Astrocyte of the cerebellum (primary cell): ENCODE data around the gene ZNF200.
"Not testable (repeated sequence)": the region's sequence is repeated elsewhere in the genome, so short reads cannot be mapped to it uniquely, and the experiment has no call there.

Experiments
- DNase-seq: peaks from one replicate; pipeline ENCODE4 v3.0.0-alpha.2; 2011; ENCODE audit warnings: low read depth
- H3K4me3 ChIP-seq: 2 replicates; pipeline ENCODE4 v1.5.1; 2011; ENCODE audit warnings: mild to moderate bottlenecking, low read depth, low read length, moderate library complexity
- in situ Hi-C: cut with HindIII; loops from 2 replicates; pipeline ENCODE4 v1.10.0; 2017; ENCODE audit warnings: low sequenced_read_pairs
- TF ChIP-seq, protein P1 (sequence below): IDR thresholded peaks from 2 replicates; pipeline ENCODE4 v1.5.1; 2012; ENCODE audit warnings: low read length, low read depth, moderate library complexity, mild to moderate bottlenecking; ENCODE audit errors: missing control alignments

Gene ZNF200

DNA sequence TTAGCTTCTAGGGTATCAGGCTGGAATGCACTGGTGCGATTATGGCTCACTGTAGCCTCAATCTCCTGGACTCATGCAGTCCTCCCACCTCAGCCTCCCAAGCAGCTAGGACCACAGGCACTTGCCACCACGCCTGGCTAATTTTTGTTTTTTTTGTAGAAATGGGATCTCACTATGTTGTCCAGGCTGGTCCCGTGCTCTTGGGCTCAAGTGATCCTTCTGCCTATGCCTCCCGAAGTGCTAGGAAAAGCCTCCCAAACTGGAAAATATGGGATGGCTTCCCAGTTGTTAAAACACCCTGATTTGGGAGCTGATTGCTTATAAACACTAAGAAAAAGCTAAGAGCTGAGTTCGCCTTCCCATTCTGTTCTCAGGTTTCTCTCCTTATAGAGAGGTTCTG lies 41.7 kb upstream of the ZNF200 start:
- TF ChIP-seq, protein P1, sequence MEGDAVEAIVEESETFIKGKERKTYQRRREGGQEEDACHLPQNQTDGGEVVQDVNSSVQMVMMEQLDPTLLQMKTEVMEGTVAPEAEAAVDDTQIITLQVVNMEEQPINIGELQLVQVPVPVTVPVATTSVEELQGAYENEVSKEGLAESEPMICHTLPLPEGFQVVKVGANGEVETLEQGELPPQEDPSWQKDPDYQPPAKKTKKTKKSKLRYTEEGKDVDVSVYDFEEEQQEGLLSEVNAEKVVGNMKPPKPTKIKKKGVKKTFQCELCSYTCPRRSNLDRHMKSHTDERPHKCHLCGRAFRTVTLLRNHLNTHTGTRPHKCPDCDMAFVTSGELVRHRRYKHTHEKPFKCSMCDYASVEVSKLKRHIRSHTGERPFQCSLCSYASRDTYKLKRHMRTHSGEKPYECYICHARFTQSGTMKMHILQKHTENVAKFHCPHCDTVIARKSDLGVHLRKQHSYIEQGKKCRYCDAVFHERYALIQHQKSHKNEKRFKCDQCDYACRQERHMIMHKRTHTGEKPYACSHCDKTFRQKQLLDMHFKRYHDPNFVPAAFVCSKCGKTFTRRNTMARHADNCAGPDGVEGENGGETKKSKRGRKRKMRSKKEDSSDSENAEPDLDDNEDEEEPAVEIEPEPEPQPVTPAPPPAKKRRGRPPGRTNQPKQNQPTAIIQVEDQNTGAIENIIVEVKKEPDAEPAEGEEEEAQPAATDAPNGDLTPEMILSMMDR, result no peak
- H3K4me3 ChIP-seq, result no peak overlapping the region
- DNase-seq, result no peak
- in situ Hi-C loops, result no loop called here

DNA sequence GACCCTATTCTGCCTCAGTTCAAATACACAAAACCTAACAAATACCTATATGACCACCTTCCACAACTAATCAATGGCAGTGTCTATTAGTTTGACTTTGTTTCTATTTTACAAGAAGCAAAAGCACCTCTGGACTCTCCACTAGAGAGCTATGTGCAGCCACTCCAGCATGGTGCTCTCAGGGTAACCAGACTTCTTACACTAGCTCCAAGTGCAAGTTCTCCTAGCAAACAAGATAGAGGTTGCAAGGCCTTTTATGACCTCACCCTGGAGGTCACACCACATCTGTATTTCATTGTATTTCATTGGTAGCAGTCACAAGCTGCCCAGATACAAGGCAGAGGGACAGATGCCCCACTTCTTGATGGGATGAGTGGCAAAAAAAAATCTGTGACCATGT lies 40.0 kb upstream of the ZNF200 start:
- DNase-seq, result no peak
- TF ChIP-seq, protein P1, result no peak
- no peak overlapping the region for H3K4me3 ChIP-seq
- in situ Hi-C loops, result no loop called here

DNA sequence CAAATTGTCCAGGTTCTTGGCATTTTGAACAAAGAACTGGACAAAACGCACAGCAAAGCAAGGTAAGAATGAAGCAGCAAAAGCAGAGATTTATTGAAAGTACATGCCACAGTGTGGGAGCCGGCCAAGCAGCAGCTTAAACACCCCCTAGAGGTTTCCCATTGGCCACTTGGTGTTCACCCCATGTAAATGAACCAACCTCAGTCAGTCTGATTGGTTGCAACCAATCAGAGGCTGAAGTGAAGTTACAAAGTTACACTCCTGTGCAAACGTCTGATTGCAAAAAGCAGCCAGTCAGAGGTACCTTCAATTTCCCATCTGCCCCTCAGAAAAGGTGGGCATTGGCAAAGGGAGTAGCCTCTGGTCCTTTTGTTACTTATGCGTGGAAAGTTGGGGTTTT lies 39.5 kb upstream of the ZNF200 start:
- in situ Hi-C loops, result no loop called here
- no peak overlapping the region for H3K4me3 ChIP-seq
- TF ChIP-seq, protein P1, result no peak
- no peak for DNase-seq

DNA sequence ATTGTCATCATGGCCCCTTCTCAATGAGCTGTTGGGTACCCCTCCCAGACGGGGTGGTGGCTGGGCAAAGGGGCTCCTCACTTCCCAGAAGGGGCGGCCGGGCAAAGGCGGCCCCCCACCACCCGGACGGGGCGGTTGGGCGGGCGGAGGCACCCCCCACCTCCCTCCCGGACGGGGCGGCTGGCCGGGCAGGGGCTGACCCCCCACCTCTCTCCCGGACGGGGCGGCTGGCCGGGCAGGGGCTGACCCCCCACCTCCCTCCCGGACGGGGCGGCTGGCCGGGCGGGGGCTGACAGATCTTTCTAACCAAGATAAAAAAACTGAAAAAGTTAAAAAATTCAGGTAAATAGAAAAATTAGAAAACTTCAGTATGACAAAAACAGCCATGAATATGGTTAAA lies 36.3 kb upstream of the ZNF200 start:
- DNase-seq, H3K4me3 ChIP-seq, in situ Hi-C loops: not testable (repeated sequence)

DNA sequence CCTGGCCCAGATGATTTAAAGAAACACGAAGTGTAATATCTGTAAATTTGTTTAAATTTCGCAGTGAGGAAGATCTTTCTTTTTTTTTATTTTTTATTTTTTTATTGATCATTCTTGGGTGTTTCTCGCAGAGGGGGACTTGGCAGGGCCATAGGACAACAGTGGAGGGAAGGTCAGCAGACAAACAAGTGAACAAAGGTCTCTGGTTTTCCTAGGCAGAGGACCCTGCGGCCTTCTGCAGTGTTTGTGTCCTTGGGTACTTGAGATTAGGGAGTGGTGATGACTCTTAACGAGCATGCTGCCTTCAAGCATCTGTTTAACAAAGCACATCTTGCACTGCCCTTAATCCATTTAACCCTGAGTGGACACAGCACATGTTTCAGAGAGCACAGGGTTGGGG lies 35.8 kb upstream of the ZNF200 start:
- in situ Hi-C loops, H3K4me3 ChIP-seq, DNase-seq: not testable (repeated sequence)

DNA sequence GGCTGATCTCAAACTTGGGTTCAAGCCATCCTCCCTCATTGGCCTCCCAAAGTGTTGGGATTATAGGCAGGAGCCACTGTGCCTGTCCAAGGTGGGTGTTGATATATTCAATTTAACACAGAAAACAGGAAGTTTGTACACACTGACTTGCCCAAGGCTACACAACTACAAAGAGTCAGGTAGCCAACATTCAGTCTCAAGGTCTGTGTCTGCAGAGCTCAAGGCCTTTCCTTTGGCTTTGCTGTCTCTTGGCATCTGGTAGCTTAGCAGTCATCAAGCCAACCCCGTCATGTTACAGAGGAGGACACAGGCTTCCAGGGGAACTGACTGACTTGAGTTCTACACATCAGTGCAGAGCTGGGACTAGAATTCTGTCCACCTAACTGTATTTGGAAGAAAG lies 33.3 kb upstream of the ZNF200 start:
- in situ Hi-C loops, result no loop called here
- no peak for DNase-seq
- TF ChIP-seq, protein P1, result no peak
- H3K4me3 ChIP-seq, result no peak overlapping the region

DNA sequence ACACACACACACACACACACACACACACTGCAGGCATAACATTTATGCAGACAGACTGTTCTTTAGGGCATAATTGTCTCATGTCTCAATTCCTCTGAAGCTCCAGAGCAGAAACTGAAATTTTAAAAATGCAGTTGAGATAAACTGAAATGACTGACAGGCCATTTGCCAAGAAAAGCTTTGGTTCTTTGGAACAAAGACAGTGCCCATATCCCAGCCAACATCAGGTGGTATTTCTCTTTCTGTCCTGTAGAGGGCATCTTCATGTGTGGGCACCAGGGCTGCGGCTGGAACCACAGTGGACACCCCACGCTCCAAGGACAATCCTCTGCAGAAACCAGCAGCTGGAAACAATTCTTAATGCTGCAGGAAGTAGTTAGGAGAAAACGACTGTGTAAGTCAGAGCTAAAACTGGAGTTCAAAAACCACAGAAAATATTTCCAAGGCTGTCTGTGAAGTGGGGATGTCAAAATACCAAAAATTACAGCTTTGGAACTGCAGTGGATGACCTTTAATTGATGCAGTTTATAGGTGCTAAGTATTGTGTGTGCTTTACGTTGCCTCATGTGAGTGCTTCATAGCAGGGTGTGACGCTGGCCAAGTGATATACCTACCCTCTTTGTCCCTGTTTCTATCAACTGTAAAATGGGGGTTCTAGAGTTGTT lies 32.0 kb upstream of the ZNF200 start:
- no peak overlapping the region for H3K4me3 ChIP-seq
- TF ChIP-seq, protein P1, result peak; percentile 20
- DNase-seq, result no peak
- in situ Hi-C loops, result no loop called here
